Activated CD4-positive, alpha-beta T cell treated with anti-CD3 and anti-CD28 coated beads, Interleukin-2, amount 10 ng/mL, durations not matched to agents 24 days and 14 days (primary cell): Measurements from ENCODE around the gene GP1BA. TPM values are rescaled to one million over a fixed set of nuclear protein-coding genes. Genes with fewer than 3 reads are reported as not detected.

ENCODE experiments used
- DNase-seq: peaks from one replicate; pipeline ENCODE4 v3.0.0; 2022
- H3K27ac Mint-ChIP-seq: one replicate; pipeline ENCODE4 v1.8.0; 2022; ENCODE audit warnings: mild to moderate bottlenecking, mixed read lengths
- H3K27me3 Mint-ChIP-seq: one replicate; pipeline ENCODE4 v1.8.0; 2022; ENCODE audit warnings: mixed read lengths
- H3K36me3 Mint-ChIP-seq: one replicate; pipeline ENCODE4 v1.8.0; 2022; ENCODE audit warnings: low read depth, mild to moderate bottlenecking, mixed read lengths
- H3K4me1 Mint-ChIP-seq: one replicate; pipeline ENCODE4 v1.8.0; 2021; ENCODE audit warnings: mixed read lengths
- H3K4me3 Mint-ChIP-seq: one replicate; pipeline ENCODE4 v1.8.0; 2022; ENCODE audit warnings: mild to moderate bottlenecking, moderate library complexity, mixed read lengths
- H3K9me3 Mint-ChIP-seq: one replicate; pipeline ENCODE4 v1.8.0; 2021; ENCODE audit warnings: mixed read lengths
- intact Hi-C: fragments of 100-400 bp; cut with micrococcal nuclease; formaldehyde crosslinking; loops from one replicate; pipeline ENCODE4 v1.15.1; 2023
- total RNA-seq: library from RNA; stranded (reverse); gene quantifications from 2 replicates; pipeline ENCODE4 v1.2.3, GENCODE V29; 2022

Gene GP1BA
- total RNA-seq, result not detected in 2 replicates

GRCh38 chr17:4931963-4932362 lies at the start of gene GP1BA:
Gene GP1BA, plus strand, starts transcription at chr17:4932277. Its CDS starts 328 bp downstream, at chr17:4932605.
- H3K27me3 Mint-ChIP-seq, result no peaks in the 10 kb centered on the region
- intact Hi-C loops, result no loop called here
- no peaks in the 10 kb centered on the region for H3K9me3 Mint-ChIP-seq
- H3K4me1 Mint-ChIP-seq, result peaks cover 18% of the 10 kb centered on the region
- H3K27ac Mint-ChIP-seq, result peak within 1 kb of the TSS; percentile 14
- no peak for DNase-seq
- peaks cover 44% of the 10 kb centered on the region for H3K36me3 Mint-ChIP-seq
- H3K4me3 Mint-ChIP-seq, result no peak within 1 kb of the TSS

- Mint-ChIP-seq H3K27me3 (no peaks in the 10 kb centered on the region), H3K9me3 (no peaks in the 10 kb centered on the region), H3K4me3 (no peak overlapping the region), H3K27ac (no peak overlapping the region), H3K36me3 (peaks cover 40% of the 10 kb centered on the region), H3K4me1 (peaks cover 3% of the 10 kb centered on the region)
- DNase-seq, result no peak
- intact Hi-C loops, result loop anchor here (10.0 kb wide), 1 partner anchor 50 kb away; the partner anchor contains the start of gene MINK1
Measured at GRCh38 chr17:4884489-4884888, 47.6 kb upstream of the GP1BA start.

GRCh38 chr17:4886830-4887229 lies 45.2 kb upstream of the GP1BA start:
- Mint-ChIP-seq H3K9me3 (no peaks in the 10 kb centered on the region), H3K36me3 (peaks cover 41% of the 10 kb centered on the region)
- no peak for DNase-seq

GRCh38 chr17:4887581-4887980 lies 44.5 kb upstream of the GP1BA start:
- Mint-ChIP-seq H3K36me3 (peaks cover 41% of the 10 kb centered on the region), H3K27ac (no peak overlapping the region), H3K27me3 (no peaks in the 10 kb centered on the region), H3K4me1 (no peaks in the 10 kb centered on the region), H3K4me3 (no peak overlapping the region), H3K9me3 (no peaks in the 10 kb centered on the region)
- no peak for DNase-seq
- intact Hi-C loops, result loop anchor here (10.0 kb wide), 1 partner anchor 53 kb away; the partner anchor contains the start of gene MINK1

More at GRCh38 chr17:4886830-4887229, 45.2 kb upstream of the GP1BA start:
- H3K27ac Mint-ChIP-seq, result no peak overlapping the region
- H3K27me3 Mint-ChIP-seq, result no peaks in the 10 kb centered on the region
- no peak overlapping the region for H3K4me3 Mint-ChIP-seq
- intact Hi-C loops, result loop anchor here (10.0 kb wide), 1 partner anchor 52 kb away; the partner anchor contains the start of gene MINK1
- H3K4me1 Mint-ChIP-seq, result peaks cover 1% of the 10 kb centered on the region

- Mint-ChIP-seq H3K9me3 (no peaks in the 10 kb centered on the region), H3K4me1 (no peaks in the 10 kb centered on the region), H3K27me3 (no peaks in the 10 kb centered on the region), H3K27ac (no peak overlapping the region), H3K4me3 (no peak overlapping the region), H3K36me3 (peaks cover 41% of the 10 kb centered on the region)
- intact Hi-C loops, result no loop called here
- DNase-seq, result no peak
Measured at GRCh38 chr17:4891411-4892410, 40.4 kb upstream of the GP1BA start.

GRCh38 chr17:4892499-4893221 lies 39.4 kb upstream of the GP1BA start:
- intact Hi-C loops, result no loop called here
- Mint-ChIP-seq H3K27me3 (no peaks in the 10 kb centered on the region), H3K36me3 (peaks cover 34% of the 10 kb centered on the region), H3K27ac (no peak overlapping the region), H3K4me1 (no peaks in the 10 kb centered on the region), H3K4me3 (no peak overlapping the region), H3K9me3 (no peaks in the 10 kb centered on the region)
- DNase-seq, result no peak

- no peak overlapping the region for H3K27ac Mint-ChIP-seq
- DNase-seq, result no peak
- intact Hi-C loops, result no loop called here
- H3K4me3 Mint-ChIP-seq, result no peak overlapping the region
- H3K4me1 Mint-ChIP-seq, result no peaks in the 10 kb centered on the region
- no peaks in the 10 kb centered on the region for H3K27me3 Mint-ChIP-seq
- peaks cover 32% of the 10 kb centered on the region for H3K36me3 Mint-ChIP-seq
- H3K9me3 Mint-ChIP-seq, result no peaks in the 10 kb centered on the region
Measured at GRCh38 chr17:4893272-4893671, 38.8 kb upstream of the GP1BA start.

- intact Hi-C loops, result no loop called here
- Mint-ChIP-seq H3K4me3 (no peak overlapping the region), H3K36me3 (peaks cover 31% of the 10 kb centered on the region), H3K27ac (no peak overlapping the region), H3K9me3 (no peaks in the 10 kb centered on the region), H3K27me3 (no peaks in the 10 kb centered on the region), H3K4me1 (peaks cover 3% of the 10 kb centered on the region)
- no peak for DNase-seq
Measured at GRCh38 chr17:4893721-4894560, 38.1 kb upstream of the GP1BA start.

- intact Hi-C loops, result no loop called here
- Mint-ChIP-seq H3K4me3 (no peak overlapping the region), H3K36me3 (peaks cover 28% of the 10 kb centered on the region), H3K9me3 (no peaks in the 10 kb centered on the region), H3K27me3 (peaks cover 3% of the 10 kb centered on the region), H3K4me1 (peaks cover 9% of the 10 kb centered on the region), H3K27ac (no peak overlapping the region)
- no peak for DNase-seq
Measured at GRCh38 chr17:4895121-4895520, 37.0 kb upstream of the GP1BA start.

GRCh38 chr17:4895657-4896331 lies 36.3 kb upstream of the GP1BA start:
- Mint-ChIP-seq H3K4me1 (peaks cover 9% of the 10 kb centered on the region), H3K27ac (no peak overlapping the region), H3K9me3 (no peaks in the 10 kb centered on the region), H3K4me3 (no peak overlapping the region), H3K27me3 (peaks cover 3% of the 10 kb centered on the region), H3K36me3 (peaks cover 26% of the 10 kb centered on the region)
- no peak for DNase-seq
- intact Hi-C loops, result no loop called here

- Mint-ChIP-seq H3K4me3 (no peak overlapping the region), H3K27ac (no peak overlapping the region), H3K36me3 (peaks cover 21% of the 10 kb centered on the region), H3K9me3 (no peaks in the 10 kb centered on the region), H3K4me1 (peaks cover 9% of the 10 kb centered on the region), H3K27me3 (peaks cover 3% of the 10 kb centered on the region)
- intact Hi-C loops, result no loop called here
- DNase-seq, result no peak
Measured at GRCh38 chr17:4896332-4897197, 35.5 kb upstream of the GP1BA start.

GRCh38 chr17:4897198-4897687 lies 34.8 kb upstream of the GP1BA start:
- DNase-seq, result no peak

More at GRCh38 chr17:4897198-4897687, 34.8 kb upstream of the GP1BA start:
- H3K4me1 Mint-ChIP-seq, result peaks cover 9% of the 10 kb centered on the region
- H3K9me3 Mint-ChIP-seq, result no peaks in the 10 kb centered on the region
- H3K4me3 Mint-ChIP-seq, result no peak overlapping the region
- intact Hi-C loops, result no loop called here
- H3K27me3 Mint-ChIP-seq, result peaks cover 3% of the 10 kb centered on the region
- H3K27ac Mint-ChIP-seq, result no peak overlapping the region
- peaks cover 20% of the 10 kb centered on the region for H3K36me3 Mint-ChIP-seq
